ENCODE data around the gene SPINK9.
A peak's percentile ranks its signal among the peaks of the same experiment; 100 is the strongest.

- TF ChIP-seq CTCF (IDR thresholded peaks at IDR 0.05 in 2 of 3, conservative IDR thresholded peaks at IDR 0.05 in 1 of 3; ENCODE audit: borderline replicate concordance in 1 of 3, insufficient read depth in 1 of 3, low read depth in 2 of 3, low read length in 2 of 3), result peak in 2 of 3 experiments; percentile 19 to 23; a peak in 2 of 6 replicates
- no peak for TF ChIP-seq YY1 (IDR thresholded peaks at IDR 0.05; ENCODE audit: extremely low read depth, insufficient replicate concordance, low read depth, low read length)
- peak; percentile 42 for TF ChIP-seq RAD21 (IDR thresholded peaks at IDR 0.05; ENCODE audit: low read depth)
- no peak for TF ChIP-seq POLR2AphosphoS5 (IDR thresholded peaks at IDR 0.05; ENCODE audit: low read depth, low read length)
Measured at GRCh38 chr5:148353634-148354033, 18.3 kb downstream of the SPINK9 start.
